Ishikawa (cell line): Measurements from ENCODE around the gene DNAL4.
A peak's percentile ranks its signal among the peaks of the same experiment; 100 is the strongest.

Experiments
- CREB1 ChIP-seq: IDR thresholded peaks from 2 replicates; pipeline ENCODE4 v1.6.1; 2012; ENCODE audit warnings: low read depth
- EGR1 ChIP-seq: IDR thresholded peaks from 2 replicates; pipeline ENCODE4 v1.6.1; 2012
- EP300 ChIP-seq: IDR thresholded peaks from 2 replicates; pipeline ENCODE4 v1.6.1; 2012; ENCODE audit warnings: borderline replicate concordance
- FOXM1 ChIP-seq: IDR thresholded peaks from 2 replicates; pipeline ENCODE4 v1.6.1; 2012; ENCODE audit warnings: low read depth, borderline replicate concordance
- NFIC ChIP-seq: IDR thresholded peaks from 2 replicates; pipeline ENCODE4 v1.6.1; 2012
- TAF1 ChIP-seq: IDR thresholded peaks from 2 replicates; pipeline ENCODE4 v1.6.1; 2012; ENCODE audit warnings: low read depth, mild to moderate bottlenecking
- TCF12 ChIP-seq: IDR thresholded peaks from 2 replicates; pipeline ENCODE4 v1.6.1; 2012; ENCODE audit warnings: low read depth
- TF ChIP-seq, protein P1 (sequence below): IDR thresholded peaks from 2 replicates; pipeline ENCODE4 v1.6.1; 2012
- TF ChIP-seq, protein P2 (sequence below): IDR thresholded peaks from 2 replicates; pipeline ENCODE4 v1.6.1; 2012; ENCODE audit warnings: low read depth, mild to moderate bottlenecking

DNA sequence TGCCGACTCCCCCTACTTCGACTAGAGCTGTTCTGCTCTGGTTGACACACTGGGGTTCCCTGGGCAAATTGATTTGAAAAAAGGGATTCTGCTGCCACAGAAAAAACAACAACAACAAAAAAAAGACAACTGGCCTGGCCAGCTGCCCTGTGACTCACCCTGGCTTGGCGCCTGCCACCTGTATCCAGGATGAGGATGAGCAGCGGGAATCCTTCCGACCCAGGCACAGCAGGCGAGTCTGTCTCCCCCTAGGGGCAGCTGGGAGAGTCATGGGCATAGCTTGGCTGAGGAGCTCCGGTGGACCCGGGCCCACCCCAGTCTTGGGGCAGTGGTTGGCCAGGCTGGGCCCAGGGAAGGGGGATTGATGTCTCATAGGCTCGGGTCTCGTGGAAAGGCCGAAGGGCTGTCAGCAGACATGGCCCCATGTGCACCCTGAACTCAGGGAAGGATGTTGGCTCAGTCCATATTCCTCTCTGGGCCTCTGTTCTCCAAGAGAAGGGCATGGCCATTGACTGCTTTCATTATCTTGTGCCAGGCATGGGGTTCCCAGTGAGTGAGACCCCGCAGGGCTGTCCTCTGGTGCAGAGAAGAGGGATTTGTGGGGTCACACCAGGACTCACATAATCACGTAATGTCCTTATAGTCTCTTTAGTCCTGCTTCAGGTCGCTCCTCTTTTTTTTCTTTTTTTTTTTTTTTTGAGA lies 27.7 kb downstream of the DNAL4 start:
- TF ChIP-seq EGR1 = no peak
- TF ChIP-seq FOXM1 = no peak
- TF ChIP-seq NFIC = peak; percentile 83
- TF ChIP-seq TAF1 = no peak
- TF ChIP-seq, protein P1, sequence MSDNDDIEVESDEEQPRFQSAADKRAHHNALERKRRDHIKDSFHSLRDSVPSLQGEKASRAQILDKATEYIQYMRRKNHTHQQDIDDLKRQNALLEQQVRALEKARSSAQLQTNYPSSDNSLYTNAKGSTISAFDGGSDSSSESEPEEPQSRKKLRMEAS = no peak
- no peak for TF ChIP-seq EP300
- TF ChIP-seq, protein P2, sequence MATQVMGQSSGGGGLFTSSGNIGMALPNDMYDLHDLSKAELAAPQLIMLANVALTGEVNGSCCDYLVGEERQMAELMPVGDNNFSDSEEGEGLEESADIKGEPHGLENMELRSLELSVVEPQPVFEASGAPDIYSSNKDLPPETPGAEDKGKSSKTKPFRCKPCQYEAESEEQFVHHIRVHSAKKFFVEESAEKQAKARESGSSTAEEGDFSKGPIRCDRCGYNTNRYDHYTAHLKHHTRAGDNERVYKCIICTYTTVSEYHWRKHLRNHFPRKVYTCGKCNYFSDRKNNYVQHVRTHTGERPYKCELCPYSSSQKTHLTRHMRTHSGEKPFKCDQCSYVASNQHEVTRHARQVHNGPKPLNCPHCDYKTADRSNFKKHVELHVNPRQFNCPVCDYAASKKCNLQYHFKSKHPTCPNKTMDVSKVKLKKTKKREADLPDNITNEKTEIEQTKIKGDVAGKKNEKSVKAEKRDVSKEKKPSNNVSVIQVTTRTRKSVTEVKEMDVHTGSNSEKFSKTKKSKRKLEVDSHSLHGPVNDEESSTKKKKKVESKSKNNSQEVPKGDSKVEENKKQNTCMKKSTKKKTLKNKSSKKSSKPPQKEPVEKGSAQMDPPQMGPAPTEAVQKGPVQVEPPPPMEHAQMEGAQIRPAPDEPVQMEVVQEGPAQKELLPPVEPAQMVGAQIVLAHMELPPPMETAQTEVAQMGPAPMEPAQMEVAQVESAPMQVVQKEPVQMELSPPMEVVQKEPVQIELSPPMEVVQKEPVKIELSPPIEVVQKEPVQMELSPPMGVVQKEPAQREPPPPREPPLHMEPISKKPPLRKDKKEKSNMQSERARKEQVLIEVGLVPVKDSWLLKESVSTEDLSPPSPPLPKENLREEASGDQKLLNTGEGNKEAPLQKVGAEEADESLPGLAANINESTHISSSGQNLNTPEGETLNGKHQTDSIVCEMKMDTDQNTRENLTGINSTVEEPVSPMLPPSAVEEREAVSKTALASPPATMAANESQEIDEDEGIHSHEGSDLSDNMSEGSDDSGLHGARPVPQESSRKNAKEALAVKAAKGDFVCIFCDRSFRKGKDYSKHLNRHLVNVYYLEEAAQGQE = no peak
- TF ChIP-seq TCF12 = no peak
- TF ChIP-seq CREB1 = no peak
